ENCODE data around the gene SDK1.
"Not testable (repeated sequence)": the region's sequence is repeated elsewhere in the genome, so short reads cannot be mapped to it uniquely, and the experiment has no call there.

The SDK1 gene

DNA sequence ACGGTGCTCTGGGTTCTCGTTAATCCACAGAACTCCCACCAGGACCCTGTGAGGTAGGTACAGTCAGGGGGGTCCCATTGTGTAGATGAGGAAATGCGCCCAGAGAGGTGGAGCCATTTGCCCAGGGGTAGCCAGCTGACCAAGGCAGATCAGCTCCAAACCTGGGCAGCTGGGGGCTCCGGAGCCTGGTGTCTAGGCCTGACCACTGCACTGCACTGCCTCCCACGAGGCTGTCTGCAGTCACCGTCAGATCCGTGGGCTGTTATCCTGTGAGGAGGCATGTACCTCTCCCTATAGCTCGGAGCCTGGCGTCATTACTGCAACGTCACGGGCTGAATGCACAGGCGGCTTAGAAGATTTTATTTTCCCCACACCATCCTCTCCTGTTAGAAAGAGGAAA is 969.2 kb downstream of the SDK1 start:
- no peak for DNase-seq

DNA sequence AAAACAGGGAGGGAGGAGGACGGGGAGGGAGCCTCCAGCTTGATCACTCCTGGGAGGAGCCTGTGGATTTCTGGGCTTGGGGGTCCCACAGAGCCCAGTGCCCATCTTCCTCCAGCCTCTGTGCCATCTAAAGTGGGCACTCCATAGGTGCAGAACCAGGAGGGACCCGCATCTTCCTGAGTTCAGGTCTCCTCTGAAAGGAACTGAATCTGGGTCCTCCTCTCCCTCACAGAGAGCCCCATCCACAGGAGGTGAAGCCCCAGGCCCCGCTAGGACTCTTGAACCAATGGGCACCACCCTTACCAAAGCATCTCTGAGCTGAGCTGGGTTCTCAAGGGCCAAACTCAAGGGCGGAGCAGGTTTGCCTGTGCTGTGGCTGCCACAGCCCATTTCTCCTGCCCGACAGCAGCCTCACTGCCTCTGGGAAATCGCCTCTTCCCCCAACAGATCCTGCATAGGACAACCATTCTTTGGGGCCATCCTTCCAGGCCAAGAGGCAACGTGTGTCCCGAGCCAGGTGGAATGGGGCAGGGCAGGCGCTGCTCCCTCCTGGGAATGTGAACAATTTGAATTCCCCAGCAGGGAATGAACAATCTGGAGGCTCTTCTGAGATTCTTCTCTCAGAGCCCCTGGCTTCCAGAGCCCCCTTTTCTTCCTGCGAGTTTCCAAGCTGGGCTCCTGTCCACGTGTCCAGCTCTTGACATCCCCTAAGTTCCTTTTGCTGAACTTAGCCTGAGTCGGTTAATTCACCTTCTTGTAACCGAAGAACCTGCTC is 970.1 kb downstream of the SDK1 start:
- no peak for DNase-seq

DNA sequence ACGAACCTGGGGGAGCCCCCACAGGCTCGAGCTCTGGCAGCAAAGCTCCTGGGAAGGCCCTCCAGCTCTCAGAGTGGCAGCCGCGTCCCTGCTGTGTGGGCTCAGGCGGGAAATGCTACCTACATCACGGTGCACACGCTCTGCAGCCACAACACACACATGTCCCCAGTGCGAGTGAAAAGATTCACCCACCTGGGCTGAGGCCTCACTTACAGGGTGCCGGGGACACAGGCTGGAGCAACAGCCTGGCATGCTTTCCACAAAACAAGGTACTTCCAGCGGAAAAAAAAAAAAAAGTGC is 970.6 kb downstream of the SDK1 start:
- DNase-seq: no peak

DNA sequence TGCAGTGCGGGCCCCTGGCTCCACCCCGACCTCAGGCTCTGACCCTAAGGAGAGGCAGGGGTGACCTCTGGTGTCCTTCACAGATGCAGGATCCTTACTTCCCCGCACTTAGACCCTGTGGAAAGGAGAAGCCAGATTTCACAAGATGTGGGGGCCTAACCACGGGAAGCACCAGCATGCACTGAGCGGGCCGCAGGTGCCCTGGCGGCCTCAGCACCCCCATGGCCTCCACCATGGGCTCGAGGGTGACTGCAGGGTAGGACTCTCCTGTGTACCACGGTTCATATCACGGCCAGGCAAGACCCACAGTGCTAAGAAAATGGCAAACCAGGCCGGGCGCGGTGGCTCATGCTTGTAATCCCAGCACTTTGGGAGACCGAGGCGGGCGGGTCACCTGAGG is 971.1 kb downstream of the SDK1 start:
- DNase-seq: no peak

DNA sequence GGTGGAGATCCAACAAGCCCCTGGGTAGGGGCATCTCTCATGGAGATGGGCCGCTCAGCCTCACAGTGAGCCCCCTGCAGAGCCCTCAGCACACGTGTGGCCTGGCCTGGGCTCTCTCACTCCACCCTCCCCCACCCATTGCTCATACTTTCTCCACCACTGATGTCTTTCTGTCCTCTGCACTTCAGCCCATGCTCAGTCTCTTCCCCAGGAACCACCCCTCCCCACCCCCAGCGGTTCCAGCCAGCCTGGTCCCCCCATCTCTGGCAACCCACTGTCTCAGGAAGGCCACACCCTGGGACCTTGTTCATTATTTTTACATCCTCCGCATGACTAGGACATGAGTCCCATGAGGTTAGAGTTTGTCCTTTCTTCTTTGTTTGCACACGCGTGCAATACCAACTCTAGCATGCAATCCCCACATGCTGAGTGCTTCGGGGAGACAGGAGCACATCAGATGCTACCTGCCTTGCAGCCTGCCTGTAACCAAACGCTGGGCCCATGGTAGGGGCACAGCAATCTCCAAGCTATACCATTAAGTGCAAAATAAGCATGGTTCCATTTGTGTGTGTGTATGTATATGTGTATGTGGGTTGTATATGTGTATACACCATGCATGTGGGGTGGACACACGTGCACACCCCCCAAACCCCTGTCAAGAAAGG is 972.6 kb downstream of the SDK1 start:
- no peak for DNase-seq

DNA sequence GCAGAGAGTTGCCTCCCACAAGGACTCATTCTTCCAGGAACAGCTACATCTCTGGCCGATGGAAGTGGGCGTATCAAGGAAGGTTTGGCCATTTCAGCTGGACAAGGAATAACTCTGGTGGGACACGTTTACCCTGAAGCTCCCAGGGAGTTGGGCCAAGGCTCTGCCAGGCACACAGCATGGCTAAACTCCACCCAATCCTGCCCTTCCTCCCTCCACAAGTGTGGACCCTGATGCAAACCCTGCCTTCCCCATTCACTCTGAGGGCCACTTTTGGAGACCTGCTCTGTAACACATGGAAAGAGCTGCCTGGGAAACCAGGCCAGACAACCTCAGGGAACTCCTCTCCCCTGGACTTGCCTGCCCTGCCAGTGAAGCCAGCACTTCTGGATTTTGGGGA is 973.2 kb downstream of the SDK1 start:
- no peak for DNase-seq

DNA sequence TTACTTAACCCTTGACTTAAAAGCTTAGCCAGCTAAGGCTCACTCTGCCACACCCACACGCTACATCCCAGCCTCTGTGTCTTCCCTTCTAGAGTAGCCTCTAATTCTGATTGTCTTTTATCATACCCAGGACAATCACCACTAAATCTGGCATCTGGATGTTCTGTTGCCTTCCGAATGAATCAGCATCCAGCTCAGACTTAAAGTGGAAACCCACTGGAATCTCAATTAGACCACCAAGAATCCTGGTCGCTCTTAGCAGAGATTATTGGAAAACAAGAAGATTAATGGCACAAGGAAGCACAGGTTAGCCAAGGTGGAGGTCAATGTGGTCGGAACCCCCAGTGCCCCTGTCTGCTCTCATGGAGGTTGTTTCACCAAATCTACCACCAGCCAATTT is 976.9 kb downstream of the SDK1 start:
- DNase-seq: no peak

DNA sequence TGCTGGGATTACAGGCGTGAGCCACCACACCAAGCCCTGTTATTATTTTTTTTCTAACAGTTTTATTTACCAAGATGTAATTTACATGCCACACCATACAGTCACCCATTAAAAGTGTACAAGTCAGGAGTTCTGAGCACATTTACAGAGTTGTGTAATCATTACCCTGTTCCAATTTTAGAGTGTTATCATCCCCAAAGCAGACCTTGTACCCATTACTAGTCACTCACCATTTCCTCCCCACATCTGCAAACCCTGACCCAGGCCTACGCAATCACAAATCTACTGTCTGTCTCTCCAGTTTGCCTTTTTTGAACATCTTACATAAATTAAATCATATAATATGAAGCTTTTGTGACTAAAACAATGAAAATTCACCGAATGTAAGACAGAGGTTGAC is 978.2 kb downstream of the SDK1 start:
- DNase-seq: no peak

DNA sequence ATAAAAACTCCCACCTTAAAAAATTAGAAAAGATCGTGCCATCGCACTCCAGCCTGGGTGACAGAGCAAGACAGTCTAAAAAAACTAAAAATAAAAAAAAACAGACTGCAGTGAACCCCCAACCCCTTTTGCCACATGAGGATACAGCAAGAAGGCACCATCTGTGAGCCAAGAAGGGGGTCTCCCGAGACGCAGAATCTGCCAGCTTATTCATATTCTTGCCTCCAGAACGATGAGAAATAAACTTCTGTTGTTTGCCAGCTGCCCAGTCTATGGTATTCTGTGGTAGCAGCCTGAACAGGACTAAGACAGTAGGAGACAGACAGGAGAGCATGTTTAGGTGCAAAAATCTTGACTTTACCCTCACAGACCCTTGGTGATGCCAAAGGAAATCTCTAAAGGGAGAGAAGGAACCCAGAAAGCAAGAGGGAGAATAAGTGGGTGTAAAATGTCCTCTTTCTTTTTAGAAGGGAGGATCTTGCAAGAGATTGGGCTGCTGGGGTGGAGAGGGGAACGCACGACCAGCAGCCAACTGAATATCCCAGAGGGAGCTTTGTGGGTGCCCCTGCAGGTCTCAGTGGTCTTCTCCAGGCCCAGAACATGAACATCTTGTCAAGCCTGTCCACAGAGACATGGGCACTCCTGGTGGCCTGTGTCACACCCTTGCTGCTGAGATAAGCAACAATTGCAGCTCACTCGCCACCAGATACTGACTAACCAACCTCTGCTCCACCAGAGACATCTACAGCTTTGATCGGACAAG is 980.4 kb downstream of the SDK1 start:
- no peak for DNase-seq

DNA sequence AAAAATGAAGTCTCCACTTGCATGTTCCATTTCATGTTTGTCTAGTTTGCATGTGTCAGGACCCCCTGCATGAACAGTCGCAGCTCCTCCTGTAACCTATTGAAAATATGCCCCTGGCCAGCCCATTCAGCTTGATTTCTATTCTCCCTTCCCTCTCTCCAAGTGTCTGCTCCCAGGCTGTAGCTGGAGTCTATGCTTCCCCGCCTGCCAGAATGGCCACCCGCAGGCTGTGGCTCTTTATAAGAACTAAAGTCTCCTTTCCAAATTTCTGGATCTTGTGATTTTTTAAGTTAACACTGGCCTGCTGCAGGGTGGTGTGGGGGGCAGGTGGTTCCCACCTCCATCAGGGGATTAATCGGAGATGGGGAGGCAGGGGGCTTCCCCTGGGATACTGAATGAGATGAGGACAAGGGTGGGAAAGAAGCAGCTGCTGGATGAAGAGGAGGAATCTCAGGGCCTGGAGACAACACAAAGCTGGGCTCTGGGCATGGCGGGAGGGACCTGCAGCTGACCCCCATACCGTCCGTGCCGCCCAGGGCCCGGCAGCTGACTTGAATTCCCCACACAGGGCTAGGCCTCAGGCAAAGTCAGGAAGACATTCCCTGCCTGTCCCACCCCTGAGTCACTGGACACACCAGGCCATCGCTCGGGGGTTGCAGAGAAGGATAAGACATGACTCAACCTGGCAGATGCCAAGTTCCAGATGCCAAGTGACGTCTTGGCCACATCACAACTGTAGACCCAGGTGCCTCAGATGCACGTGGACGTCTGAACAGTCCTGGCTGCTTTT is 981.6 kb downstream of the SDK1 start:
- no peak for DNase-seq

DNA sequence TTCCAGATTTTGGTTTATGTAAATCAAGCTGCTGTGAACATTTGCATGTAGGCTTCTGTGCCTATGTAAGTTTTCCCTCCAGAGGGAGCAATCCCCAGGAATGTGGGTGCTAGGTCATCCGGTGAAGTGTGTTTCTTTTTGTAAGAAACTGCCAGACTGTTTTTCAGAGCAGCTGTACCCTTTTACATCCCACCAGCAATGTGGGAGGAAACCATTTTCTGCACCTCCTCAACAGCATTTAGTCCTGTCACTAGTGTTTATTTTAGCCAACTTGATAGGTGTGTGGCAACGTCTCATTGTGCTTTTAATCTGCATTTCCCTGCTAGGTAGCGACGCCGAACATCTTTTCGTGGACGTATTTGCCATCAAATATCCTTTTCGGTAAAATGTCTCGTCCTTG is 985.3 kb downstream of the SDK1 start:
- no peak for DNase-seq

DNA sequence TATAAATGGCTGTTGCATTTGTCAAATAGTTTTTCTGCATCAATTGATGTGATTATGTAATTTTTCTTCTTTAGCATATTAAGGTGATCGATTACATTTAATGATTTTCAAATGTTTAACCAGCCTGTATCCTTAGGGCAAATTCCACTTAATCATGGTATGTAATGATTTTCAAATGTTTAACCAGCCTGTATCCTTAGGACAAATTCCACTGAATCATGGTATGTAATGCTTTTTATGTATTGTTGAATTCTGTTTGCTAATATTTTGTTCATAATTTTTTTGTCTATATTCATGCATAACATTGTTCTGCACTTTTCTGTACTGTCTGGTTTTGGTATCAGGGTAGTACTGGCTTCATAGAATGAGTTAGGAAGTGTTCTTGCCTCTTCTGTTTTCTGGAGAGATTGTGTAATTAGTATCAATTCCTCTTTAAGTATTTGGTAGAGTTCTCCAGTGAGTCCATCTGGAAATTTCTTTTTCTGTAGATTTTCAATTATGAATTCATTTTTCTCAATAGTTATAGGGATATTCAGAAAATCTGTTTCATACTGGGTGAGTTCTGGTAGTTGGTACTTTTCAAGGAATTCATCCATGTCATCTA is 987.8 kb downstream of the SDK1 start:
- peak; percentile 4 to 7 for DNase-seq

DNA sequence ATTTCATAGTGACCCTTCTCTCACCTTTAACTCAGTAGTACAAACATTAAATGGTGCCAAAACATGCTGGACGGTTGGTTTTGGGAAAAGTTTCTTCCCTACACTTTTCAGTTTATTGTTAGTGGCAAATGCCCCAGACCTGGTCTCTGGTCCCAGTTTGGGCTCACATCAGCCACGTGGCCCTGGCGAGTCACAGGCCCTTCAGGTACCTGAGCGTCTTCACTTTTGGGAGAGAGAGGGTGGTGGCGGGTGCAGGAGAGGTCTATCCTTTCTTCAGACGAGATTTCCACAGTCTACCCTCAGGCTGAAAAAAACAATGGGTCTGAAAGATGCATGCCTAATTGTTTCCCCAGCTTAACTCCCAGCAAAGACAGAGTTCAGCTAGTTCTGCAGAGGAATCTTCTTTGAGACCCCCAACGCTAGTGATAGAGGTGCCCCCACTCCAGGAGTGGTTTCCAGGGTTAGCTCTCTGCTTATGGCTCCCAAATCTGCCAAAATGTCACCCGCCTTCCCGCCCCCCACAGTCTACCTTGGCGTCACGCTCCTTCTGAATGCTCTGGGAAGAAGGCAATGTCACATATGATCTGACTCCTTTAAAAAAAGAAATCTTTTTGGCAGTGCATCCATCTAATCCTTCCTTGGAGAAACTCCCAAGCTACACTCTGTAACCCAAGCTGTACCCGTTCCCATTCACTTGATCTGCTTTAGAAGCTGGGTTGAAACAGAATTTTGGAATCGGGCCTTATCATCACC is 996.3 kb downstream of the SDK1 start:
- no peak for DNase-seq

DNA sequence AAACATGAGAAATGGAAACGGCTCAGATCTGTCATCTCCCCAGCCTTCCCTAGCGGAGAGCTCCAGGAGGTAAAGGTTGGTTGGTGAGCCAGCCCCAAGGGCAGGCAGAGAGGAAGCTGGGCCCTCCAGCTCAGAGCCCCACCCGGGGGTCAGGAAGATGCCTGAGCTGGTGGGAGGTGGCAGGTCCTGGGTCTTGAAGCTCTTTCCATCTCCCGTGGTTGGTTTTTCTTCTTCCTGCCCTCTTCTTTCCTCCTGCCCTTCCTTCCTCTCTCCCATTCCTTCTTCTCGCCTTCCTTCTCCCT is 996.8 kb downstream of the SDK1 start:
- no peak for DNase-seq

DNA sequence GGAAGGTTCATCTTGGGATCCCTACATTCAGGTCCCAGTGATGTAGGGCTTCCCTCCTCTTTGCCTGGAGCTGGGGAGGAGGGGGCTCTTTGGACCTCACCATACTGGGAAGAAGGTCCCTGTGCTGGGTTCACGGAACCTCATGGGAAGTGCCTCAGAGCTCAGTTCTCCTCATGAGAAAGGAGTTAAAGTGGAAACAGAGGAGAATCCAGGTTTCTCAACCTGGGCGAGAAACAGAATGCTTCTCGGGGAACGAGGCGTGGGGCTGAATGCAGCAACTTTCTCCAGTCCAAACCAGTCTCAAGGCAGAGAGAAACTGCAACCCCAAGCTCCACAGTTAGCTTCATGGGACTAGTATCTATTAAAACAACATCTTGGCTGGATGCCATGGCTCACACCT is 998.4 kb downstream of the SDK1 start:
- no peak for DNase-seq

DNA sequence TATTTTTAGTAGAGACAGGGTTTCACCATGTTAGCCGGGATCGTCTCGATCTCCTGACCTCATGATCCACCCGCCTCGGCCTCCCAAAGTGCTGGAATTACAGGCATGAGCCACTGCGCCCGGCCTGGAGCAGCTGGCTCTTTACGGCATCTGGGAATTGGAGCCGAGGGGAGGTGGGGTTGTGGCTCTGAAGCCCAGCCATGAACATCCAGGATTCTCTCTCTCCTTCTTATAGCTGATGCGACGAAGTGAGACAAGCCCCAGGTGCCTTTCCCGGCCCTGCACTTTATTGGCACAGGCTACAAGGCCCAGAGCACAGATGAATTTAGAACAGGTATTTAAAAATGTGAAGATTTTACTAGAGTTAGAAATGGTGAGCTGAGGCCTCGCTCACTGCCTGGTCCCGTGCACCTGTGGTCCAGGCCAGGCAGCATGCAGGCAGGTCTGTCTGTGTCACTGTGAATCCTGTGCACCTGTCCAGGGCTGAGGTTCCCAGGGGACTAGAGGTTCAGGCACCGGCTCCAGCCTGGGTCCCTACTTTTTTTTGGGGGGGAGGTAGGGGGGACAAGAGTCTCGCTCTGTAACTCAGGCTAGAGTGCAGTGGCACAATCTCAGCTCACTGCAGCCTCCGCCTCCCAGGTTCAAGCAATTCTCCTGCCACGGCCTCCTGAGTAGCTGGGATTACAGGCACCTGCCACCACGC is 1001.3 kb downstream of the SDK1 start:
- no peak for DNase-seq

DNA sequence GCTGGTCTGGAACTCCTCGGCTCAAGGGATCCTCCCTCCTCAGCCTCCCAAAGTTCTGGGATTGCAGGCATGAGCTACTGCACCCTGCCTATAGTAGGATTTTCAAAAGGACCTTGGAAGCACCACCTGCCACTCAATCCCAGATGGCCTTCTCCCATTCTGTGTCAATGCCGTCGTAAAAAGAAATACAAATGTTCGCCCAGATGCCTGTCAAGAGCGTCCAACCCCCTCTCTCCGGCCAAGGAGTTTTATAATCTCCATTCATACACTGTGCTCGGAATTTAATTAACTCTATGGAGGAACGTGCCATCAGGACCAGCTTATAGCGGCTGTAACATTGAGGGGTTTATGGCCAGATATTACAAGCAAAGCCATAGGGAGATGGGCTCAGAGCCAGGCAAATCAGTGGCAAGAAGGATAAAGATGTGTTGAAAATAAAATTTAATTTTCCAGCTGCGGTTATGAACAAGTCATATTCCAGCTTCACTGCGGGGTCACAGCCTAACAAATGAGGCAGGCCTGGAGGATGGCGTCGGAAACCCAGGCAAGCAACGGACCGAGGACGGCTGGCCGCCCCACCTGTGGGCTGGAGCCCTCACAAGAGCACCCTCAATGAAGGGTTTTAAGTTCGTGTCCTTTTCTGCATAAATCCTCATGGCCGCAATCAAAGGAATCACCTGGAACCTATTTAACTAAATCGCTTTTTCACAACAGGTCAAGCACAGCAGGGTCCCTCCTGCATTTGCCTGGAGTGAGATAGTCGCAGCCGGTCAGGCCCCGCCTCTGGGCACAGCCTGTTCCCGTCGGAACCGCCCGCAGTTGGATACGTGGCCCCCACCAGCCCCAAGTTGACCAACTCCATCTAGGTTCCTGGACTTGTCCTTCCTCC is 1006.5 kb downstream of the SDK1 start:
- no peak for DNase-seq

DNA sequence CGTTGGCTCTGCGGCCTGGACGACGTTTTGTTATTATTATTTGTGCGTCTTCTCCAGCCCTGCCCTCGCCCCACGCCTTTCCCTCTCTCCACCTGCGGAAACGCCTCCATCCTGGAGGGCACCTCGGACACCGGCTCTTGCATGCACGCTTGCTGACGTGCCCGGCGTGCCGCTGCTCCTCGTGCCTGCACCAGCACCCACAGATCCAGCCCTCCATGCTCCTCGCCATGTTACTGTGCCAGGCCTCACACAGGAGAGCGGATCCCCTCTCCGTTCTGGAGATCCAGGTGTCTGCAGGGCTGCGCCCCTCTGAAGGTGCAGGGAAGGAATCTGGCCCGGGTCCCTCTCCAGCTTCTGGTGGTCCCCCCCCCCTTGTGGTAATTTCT is 1007.1 kb downstream of the SDK1 start:
- no peak for DNase-seq

DNA sequence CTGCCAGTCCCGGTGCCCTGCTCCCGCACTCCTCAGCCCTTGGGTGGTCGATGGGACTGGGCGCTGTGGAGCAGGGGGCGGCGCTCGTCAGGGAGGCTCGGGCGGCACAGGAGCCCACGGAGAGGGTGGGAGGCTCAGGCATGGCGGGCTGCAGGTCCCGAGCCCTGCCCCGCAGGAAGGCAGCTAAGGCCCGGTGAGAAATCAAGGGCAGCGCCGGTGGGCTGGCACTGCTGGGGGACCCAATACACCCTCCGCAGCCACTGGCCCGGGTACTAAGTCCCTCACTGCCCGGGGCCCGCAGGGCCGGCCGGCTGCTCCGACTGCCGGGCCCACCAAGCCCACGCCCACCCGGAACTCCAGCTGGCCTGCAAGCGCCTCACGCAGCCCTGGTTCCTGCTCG is 1012.9 kb downstream of the SDK1 start:
- DNase-seq: not testable (repeated sequence)

DNA sequence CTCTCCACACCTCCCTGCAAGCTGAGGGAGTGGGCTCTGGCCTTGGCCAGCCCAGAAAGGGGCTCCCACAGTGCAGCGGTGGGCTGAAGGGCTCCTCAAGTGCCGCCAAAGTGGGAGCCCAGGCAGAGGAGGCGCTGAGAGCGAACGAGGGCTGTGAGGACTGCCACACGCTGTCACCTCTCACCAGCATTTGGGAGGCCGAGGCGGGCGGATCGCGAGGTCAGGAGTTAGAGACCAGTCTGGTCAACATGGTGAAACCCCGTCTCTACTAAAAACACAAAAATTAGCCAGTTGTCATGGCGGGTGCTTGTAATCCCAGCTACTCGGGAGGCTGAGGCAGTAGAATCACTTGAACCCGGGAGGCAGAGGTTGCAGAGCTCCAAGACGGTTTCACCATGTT is 1013.3 kb downstream of the SDK1 start:
- not testable (repeated sequence) for DNase-seq

Data from inflammatory macrophage treated with lipopolysaccharide for 1 hour (primary cell).